ENCODE data around the gene EPS8L3. TPM values are rescaled to one million over a fixed set of nuclear protein-coding genes. Genes with fewer than 3 reads are reported as not detected.
"Not testable (repeated sequence)": the region's sequence is repeated elsewhere in the genome, so short reads cannot be mapped to it uniquely, and the experiment has no call there.

Gene EPS8L3
- polyA plus RNA-seq, 1 donor from 2014 or later, result not detected

DNA sequence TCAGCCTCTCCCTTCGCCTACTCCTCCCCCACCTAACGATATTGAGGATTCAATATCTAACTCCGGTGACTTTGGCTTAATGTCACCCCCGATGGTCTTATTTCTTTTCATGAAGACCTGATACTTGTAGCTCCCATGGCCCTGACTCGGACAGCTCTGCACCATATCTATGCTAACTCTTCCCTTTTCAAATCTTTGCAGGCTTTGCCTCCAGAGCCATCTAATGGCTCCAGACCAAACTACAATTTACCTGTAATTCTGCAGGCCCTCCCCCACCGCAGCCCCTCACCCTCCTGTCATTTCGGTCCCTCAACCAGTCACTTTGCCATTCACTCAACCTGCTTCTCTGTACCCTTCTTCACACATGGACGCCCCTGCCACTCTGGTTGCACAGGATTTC, 59.5 kb downstream of the EPS8L3 start:
- no peak overlapping the region for H2AFZ ChIP-seq (ENCODE audit: low read depth, low read length)
- no peaks in the 10 kb centered on the region for H3K9me3 ChIP-seq (ENCODE audit: low read length)
- H3K79me2 ChIP-seq (replicated peaks; ENCODE audit: insufficient read depth, low read length), result no peaks in the 10 kb centered on the region
- no peak for TF ChIP-seq EP300 (conservative IDR thresholded peaks at IDR 0.05; ENCODE audit: poor library complexity, severe bottlenecking)
- no peak for TF ChIP-seq POLR2AphosphoS5 (IDR thresholded peaks at IDR 0.05)
- TF ChIP-seq EZH2 (IDR thresholded peaks at IDR 0.05; ENCODE audit: borderline replicate concordance, insufficient read depth, low read length, poor library complexity, severe bottlenecking), result no peak
- no peak for TF ChIP-seq SMC3 (conservative IDR thresholded peaks at IDR 0.05; ENCODE audit: poor library complexity)
- TF ChIP-seq TAF1 (IDR thresholded peaks at IDR 0.05; ENCODE audit: low read depth), result no peak
- TF ChIP-seq MXI1 (conservative IDR thresholded peaks at IDR 0.05; ENCODE audit: poor library complexity, severe bottlenecking), result no peak
- TF ChIP-seq, protein P1, sequence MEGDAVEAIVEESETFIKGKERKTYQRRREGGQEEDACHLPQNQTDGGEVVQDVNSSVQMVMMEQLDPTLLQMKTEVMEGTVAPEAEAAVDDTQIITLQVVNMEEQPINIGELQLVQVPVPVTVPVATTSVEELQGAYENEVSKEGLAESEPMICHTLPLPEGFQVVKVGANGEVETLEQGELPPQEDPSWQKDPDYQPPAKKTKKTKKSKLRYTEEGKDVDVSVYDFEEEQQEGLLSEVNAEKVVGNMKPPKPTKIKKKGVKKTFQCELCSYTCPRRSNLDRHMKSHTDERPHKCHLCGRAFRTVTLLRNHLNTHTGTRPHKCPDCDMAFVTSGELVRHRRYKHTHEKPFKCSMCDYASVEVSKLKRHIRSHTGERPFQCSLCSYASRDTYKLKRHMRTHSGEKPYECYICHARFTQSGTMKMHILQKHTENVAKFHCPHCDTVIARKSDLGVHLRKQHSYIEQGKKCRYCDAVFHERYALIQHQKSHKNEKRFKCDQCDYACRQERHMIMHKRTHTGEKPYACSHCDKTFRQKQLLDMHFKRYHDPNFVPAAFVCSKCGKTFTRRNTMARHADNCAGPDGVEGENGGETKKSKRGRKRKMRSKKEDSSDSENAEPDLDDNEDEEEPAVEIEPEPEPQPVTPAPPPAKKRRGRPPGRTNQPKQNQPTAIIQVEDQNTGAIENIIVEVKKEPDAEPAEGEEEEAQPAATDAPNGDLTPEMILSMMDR (IDR thresholded peaks at IDR 0.05; ENCODE audit: poor library complexity, severe bottlenecking), result no peak
- TF ChIP-seq, protein P2, sequence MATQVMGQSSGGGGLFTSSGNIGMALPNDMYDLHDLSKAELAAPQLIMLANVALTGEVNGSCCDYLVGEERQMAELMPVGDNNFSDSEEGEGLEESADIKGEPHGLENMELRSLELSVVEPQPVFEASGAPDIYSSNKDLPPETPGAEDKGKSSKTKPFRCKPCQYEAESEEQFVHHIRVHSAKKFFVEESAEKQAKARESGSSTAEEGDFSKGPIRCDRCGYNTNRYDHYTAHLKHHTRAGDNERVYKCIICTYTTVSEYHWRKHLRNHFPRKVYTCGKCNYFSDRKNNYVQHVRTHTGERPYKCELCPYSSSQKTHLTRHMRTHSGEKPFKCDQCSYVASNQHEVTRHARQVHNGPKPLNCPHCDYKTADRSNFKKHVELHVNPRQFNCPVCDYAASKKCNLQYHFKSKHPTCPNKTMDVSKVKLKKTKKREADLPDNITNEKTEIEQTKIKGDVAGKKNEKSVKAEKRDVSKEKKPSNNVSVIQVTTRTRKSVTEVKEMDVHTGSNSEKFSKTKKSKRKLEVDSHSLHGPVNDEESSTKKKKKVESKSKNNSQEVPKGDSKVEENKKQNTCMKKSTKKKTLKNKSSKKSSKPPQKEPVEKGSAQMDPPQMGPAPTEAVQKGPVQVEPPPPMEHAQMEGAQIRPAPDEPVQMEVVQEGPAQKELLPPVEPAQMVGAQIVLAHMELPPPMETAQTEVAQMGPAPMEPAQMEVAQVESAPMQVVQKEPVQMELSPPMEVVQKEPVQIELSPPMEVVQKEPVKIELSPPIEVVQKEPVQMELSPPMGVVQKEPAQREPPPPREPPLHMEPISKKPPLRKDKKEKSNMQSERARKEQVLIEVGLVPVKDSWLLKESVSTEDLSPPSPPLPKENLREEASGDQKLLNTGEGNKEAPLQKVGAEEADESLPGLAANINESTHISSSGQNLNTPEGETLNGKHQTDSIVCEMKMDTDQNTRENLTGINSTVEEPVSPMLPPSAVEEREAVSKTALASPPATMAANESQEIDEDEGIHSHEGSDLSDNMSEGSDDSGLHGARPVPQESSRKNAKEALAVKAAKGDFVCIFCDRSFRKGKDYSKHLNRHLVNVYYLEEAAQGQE (IDR thresholded peaks at IDR 0.05; ENCODE audit: borderline replicate concordance), result no peak
- no peak for TF ChIP-seq RAD21 (conservative IDR thresholded peaks at IDR 0.05)
- H4K20me1 ChIP-seq (ENCODE audit: insufficient read depth), result no peaks in the 10 kb centered on the region
- H3K9me2 ChIP-seq (ENCODE audit: insufficient read depth, low read length), result no peaks in the 10 kb centered on the region
- no peaks in the 10 kb centered on the region for H3K27me3 ChIP-seq (ENCODE audit: insufficient read depth, low read depth, low read length)
- H3K4me2 ChIP-seq (ENCODE audit: low read length), result no peak overlapping the region
- H3F3A ChIP-seq (ENCODE audit: insufficient read depth, low read length, poor library complexity, severe bottlenecking), result no peaks in the 10 kb centered on the region
- no peak overlapping the region for H3K9ac ChIP-seq (ENCODE audit: low read length)
- no peaks in the 10 kb centered on the region for H3K36me3 ChIP-seq (ENCODE audit: insufficient read depth, low read length)
- no peak overlapping the region for H3K27ac ChIP-seq (ENCODE audit: low read length)
- no peak overlapping the region for H3K4me3 ChIP-seq (ENCODE audit: low read length)

DNA sequence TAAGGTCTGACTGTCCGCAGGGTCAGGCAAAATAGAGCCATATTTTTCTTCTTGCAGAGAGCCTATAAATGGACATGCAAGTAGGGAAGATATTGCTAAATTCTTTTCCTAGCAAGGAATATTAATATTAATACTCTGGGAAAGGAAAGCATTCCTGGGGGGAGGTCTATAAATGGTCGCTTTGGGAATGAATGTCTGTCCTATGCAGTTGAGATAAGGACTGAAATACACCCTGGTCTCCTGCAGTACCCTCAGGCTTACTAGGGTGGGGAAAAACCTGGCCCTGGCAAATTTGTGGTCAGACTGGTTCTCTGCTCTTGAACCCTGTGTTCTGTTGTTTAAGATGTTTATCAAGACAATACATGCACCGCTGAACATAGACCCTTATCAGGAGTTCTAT, 60.8 kb downstream of the EPS8L3 start:
- not testable (repeated sequence) for H3K79me2 ChIP-seq (replicated peaks; ENCODE audit: insufficient read depth, low read length); H3K36me3 ChIP-seq (ENCODE audit: insufficient read depth, low read length); H3K9ac ChIP-seq (ENCODE audit: low read length); H3K9me2 ChIP-seq (ENCODE audit: insufficient read depth, low read length); H3K4me2 ChIP-seq (ENCODE audit: low read length); H3K27me3 ChIP-seq (ENCODE audit: insufficient read depth, low read depth, low read length); H3K4me3 ChIP-seq (ENCODE audit: low read length); H2AFZ ChIP-seq (ENCODE audit: low read depth, low read length); H3F3A ChIP-seq (ENCODE audit: insufficient read depth, low read length, poor library complexity, severe bottlenecking); H3K27ac ChIP-seq (ENCODE audit: low read length); H3K9me3 ChIP-seq (ENCODE audit: low read length); H4K20me1 ChIP-seq (ENCODE audit: insufficient read depth)

Other genes with a start within 250 kb of the EPS8L3 start
- 9.7 and 13.2 TPM in 2 replicates for gene GPR61, start 224.1 kb downstream of the EPS8L3 start, polyA plus RNA-seq
- 10.6 and 10.9 TPM in 2 replicates for gene GNAI3, start 215.3 kb downstream of the EPS8L3 start, polyA plus RNA-seq
- gene GNAT2, start 144.3 kb downstream of the EPS8L3 start, polyA plus RNA-seq, result 1.5 TPM in 1 of 2 replicates, not detected in the other
- gene AMPD2, start 144.1 kb downstream of the EPS8L3 start, polyA plus RNA-seq, result 104 and 111 TPM in 2 replicates
- 0.06 and 0.71 TPM in 2 replicates for gene GSTM4, start 107.8 kb downstream of the EPS8L3 start, polyA plus RNA-seq
- 6.8 and 10.2 TPM in 2 replicates for gene GSTM2, start 95.9 kb downstream of the EPS8L3 start, polyA plus RNA-seq
- gene GSTM1, start 76.1 kb downstream of the EPS8L3 start, polyA plus RNA-seq, result not detected in 2 replicates
- gene GSTM5, start 51.7 kb downstream of the EPS8L3 start, polyA plus RNA-seq, result not detected in 2 replicates
- 150 and 195 TPM in 2 replicates for gene GSTM3, start 22.9 kb downstream of the EPS8L3 start, polyA plus RNA-seq
- gene CSF1, start 146.9 kb upstream of the EPS8L3 start, polyA plus RNA-seq, result 0.08 and 0.30 TPM in 2 replicates
- gene AHCYL1, start 220.8 kb upstream of the EPS8L3 start, polyA plus RNA-seq, result 44.8 and 48.7 TPM in 2 replicates

Data from neural cell (in vitro differentiated cells).